ENCODE results near the gene LYRM4. TPM values are rescaled to one million over a fixed set of nuclear protein-coding genes. Genes with fewer than 3 reads are reported as not detected.

The LYRM4 gene
- total RNA-seq, 1 experiment from 2014 or later: 37.0 TPM

DNA sequence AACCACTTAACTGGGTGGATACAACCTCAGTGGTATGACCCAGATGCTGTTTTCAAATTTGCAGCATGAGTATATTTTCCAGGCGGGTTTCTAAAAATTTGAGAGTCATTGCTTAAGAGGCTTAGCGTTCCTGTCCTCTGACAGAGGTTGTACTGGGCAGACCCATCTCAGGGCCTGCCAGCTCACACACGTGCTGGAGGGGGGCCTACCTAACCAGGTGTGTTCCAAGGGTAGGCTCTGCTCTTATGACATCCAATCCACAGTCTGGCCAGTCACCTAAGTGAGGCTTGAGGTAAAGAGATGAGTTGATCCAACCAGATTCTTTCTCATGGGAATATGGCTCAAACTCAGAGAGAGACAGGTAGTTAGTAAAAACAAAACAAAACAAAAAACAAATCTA is 1.3 kb downstream of the LYRM4 start:
- H3K27ac ChIP-seq: peak overlapping the region; percentile 88
- H3K79me2 ChIP-seq (ENCODE audit: low read depth): peaks cover 37% of the 10 kb centered on the region
- CTCF ChIA-PET: interaction anchor here (1.1 kb wide), 1 partner anchor 116 kb away, joined by 4 read pairs; no protein-coding TSS in a partner anchor
- H3K36me3 ChIP-seq (ENCODE audit: low read depth): no peaks in the 10 kb centered on the region
- TF ChIP-seq, protein P1, sequence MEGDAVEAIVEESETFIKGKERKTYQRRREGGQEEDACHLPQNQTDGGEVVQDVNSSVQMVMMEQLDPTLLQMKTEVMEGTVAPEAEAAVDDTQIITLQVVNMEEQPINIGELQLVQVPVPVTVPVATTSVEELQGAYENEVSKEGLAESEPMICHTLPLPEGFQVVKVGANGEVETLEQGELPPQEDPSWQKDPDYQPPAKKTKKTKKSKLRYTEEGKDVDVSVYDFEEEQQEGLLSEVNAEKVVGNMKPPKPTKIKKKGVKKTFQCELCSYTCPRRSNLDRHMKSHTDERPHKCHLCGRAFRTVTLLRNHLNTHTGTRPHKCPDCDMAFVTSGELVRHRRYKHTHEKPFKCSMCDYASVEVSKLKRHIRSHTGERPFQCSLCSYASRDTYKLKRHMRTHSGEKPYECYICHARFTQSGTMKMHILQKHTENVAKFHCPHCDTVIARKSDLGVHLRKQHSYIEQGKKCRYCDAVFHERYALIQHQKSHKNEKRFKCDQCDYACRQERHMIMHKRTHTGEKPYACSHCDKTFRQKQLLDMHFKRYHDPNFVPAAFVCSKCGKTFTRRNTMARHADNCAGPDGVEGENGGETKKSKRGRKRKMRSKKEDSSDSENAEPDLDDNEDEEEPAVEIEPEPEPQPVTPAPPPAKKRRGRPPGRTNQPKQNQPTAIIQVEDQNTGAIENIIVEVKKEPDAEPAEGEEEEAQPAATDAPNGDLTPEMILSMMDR (conservative IDR thresholded peaks at IDR 0.05): no peak
- TF ChIP-seq EZH2 (IDR thresholded peaks at IDR 0.05; ENCODE audit: low read depth): no peak
- H4K20me1 ChIP-seq (ENCODE audit: insufficient read depth): no peaks in the 10 kb centered on the region
- H3K4me2 ChIP-seq: peak overlapping the region; percentile 94
- intact Hi-C loops (cut with micrococcal nuclease; ENCODE audit: unreplicated experiment): no loop called here
- no peaks in the 10 kb centered on the region for H3K9me2 ChIP-seq (ENCODE audit: insufficient read depth)
- BruUV-seq (replicated peaks): TSS peak; percentile 58
- no peak for DNase-seq
- POLR2A ChIA-PET (ENCODE audit: unreplicated experiment): interaction anchor here (0.6 kb wide), 1 partner anchor 167 kb away, joined by 6 read pairs; no protein-coding TSS in a partner anchor
- H3F3A ChIP-seq (ENCODE audit: insufficient read depth, low read depth): no peaks in the 10 kb centered on the region; the same call in 1 of the 2 replicates
- peaks cover 18% of the 10 kb centered on the region; the same call in 1 of the 2 replicates for H3K4me1 ChIP-seq (replicated peaks; ENCODE audit: insufficient read depth)
- H3K9me3 ChIP-seq (ENCODE audit: insufficient read depth, low read depth): no peaks in the 10 kb centered on the region
- H3K27me3 ChIP-seq (ENCODE audit: insufficient read depth, low read depth): no peaks in the 10 kb centered on the region
- no peak overlapping the region; the same call in 1 of the 2 replicates for H2AFZ ChIP-seq
- peak overlapping the region; percentile 82 for H3K4me3 ChIP-seq

DNA sequence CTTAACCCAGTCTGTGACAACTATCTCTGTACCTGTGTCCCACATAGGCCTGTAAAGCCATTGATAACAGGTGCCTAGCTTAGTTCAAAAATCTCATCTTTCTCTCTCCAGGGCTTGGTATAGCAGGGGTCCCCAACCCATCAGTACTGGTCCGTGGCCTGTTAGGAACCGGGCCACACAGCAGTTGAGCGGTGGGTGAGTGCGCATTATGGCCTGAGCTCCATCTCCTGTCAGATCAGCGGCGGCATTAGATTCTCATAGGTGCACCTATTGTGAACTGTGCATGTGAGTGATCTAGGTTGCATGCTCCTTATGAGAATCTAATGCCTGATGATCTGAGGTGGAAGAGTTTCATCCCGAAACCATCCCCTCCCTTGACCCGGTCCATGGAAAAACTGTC is 3.4 kb downstream of the LYRM4 start:
- no peak for DNase-seq
- no peaks in the 10 kb centered on the region; the same call in 1 of the 2 replicates for H3F3A ChIP-seq (ENCODE audit: insufficient read depth, low read depth)
- intact Hi-C loops (cut with micrococcal nuclease; ENCODE audit: unreplicated experiment): no loop called here
- H3K4me1 ChIP-seq (replicated peaks; ENCODE audit: insufficient read depth): peaks cover 10% of the 10 kb centered on the region; the same call in 1 of the 2 replicates
- no peaks in the 10 kb centered on the region for H3K36me3 ChIP-seq (ENCODE audit: low read depth)
- H3K9me2 ChIP-seq (ENCODE audit: insufficient read depth): no peaks in the 10 kb centered on the region
- no peaks in the 10 kb centered on the region for H3K27me3 ChIP-seq (ENCODE audit: insufficient read depth, low read depth)
- H2AFZ ChIP-seq: no peak overlapping the region
- BruUV-seq (replicated peaks): no TSS peak
- CTCF ChIA-PET: no interaction called here
- no peak overlapping the region for H3K4me3 ChIP-seq
- POLR2A ChIA-PET (ENCODE audit: unreplicated experiment): no interaction called here
- H4K20me1 ChIP-seq (ENCODE audit: insufficient read depth): no peaks in the 10 kb centered on the region
- H3K9me3 ChIP-seq (ENCODE audit: insufficient read depth, low read depth): no peaks in the 10 kb centered on the region
- H3K79me2 ChIP-seq (ENCODE audit: low read depth): peaks cover 26% of the 10 kb centered on the region
- no peak for TF ChIP-seq EZH2 (IDR thresholded peaks at IDR 0.05; ENCODE audit: low read depth)
- TF ChIP-seq, protein P1 (conservative IDR thresholded peaks at IDR 0.05): no peak
- H3K27ac ChIP-seq: no peak overlapping the region
- H3K4me2 ChIP-seq: no peak overlapping the region

DNA sequence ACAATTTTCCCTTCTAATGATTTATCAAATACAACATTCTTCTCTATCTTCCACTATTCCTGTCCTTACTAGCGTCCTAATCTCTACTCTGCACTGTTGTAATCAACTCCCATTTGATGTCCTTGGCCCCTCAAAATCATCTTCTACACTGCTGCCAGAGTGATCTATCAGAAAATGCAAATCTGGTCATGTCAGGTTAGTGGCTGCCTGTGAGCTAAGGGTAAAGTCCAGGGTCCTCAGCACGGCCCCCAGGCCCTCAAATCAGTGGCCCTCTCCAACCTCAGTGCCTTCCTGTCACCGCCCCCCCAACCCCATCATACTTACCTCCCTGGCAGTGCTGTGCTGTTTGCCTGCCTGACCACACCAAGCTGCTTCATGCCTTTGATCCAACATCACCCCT is 3.8 kb downstream of the LYRM4 start:
- no peak overlapping the region for H3K27ac ChIP-seq
- no peak overlapping the region for H2AFZ ChIP-seq
- no peak overlapping the region for H3K4me3 ChIP-seq
- no peaks in the 10 kb centered on the region for H3K9me3 ChIP-seq (ENCODE audit: insufficient read depth, low read depth)
- 0 out of 2 replicates have a peak, but pooled peaks cover under 1% of the 10 kb centered on the region for H3K36me3 ChIP-seq (ENCODE audit: low read depth)
- no TSS peak for BruUV-seq (replicated peaks)
- H3K9me2 ChIP-seq (ENCODE audit: insufficient read depth): no peaks in the 10 kb centered on the region
- H3K4me2 ChIP-seq: no peak overlapping the region
- intact Hi-C loops (cut with micrococcal nuclease; ENCODE audit: unreplicated experiment): no loop called here
- DNase-seq: no peak
- no peaks in the 10 kb centered on the region; the same call in 1 of the 2 replicates for H3F3A ChIP-seq (ENCODE audit: insufficient read depth, low read depth)
- ChIA-PET CTCF (no interaction called here), POLR2A (ENCODE audit: unreplicated experiment) (no interaction called here)
- H3K27me3 ChIP-seq (ENCODE audit: insufficient read depth, low read depth): no peaks in the 10 kb centered on the region
- no peak for TF ChIP-seq EZH2 (IDR thresholded peaks at IDR 0.05; ENCODE audit: low read depth)
- TF ChIP-seq, protein P1 (conservative IDR thresholded peaks at IDR 0.05): no peak
- H3K79me2 ChIP-seq (ENCODE audit: low read depth): peaks cover 22% of the 10 kb centered on the region
- H4K20me1 ChIP-seq (ENCODE audit: insufficient read depth): no peaks in the 10 kb centered on the region
- peaks cover 10% of the 10 kb centered on the region; the same call in 1 of the 2 replicates for H3K4me1 ChIP-seq (replicated peaks; ENCODE audit: insufficient read depth)
